ENCODE results near the gene TRAPPC13.
"Not testable (repeated sequence)": the region's sequence is repeated elsewhere in the genome, so short reads cannot be mapped to it uniquely, and the experiment has no call there.

Gene TRAPPC13

DNA sequence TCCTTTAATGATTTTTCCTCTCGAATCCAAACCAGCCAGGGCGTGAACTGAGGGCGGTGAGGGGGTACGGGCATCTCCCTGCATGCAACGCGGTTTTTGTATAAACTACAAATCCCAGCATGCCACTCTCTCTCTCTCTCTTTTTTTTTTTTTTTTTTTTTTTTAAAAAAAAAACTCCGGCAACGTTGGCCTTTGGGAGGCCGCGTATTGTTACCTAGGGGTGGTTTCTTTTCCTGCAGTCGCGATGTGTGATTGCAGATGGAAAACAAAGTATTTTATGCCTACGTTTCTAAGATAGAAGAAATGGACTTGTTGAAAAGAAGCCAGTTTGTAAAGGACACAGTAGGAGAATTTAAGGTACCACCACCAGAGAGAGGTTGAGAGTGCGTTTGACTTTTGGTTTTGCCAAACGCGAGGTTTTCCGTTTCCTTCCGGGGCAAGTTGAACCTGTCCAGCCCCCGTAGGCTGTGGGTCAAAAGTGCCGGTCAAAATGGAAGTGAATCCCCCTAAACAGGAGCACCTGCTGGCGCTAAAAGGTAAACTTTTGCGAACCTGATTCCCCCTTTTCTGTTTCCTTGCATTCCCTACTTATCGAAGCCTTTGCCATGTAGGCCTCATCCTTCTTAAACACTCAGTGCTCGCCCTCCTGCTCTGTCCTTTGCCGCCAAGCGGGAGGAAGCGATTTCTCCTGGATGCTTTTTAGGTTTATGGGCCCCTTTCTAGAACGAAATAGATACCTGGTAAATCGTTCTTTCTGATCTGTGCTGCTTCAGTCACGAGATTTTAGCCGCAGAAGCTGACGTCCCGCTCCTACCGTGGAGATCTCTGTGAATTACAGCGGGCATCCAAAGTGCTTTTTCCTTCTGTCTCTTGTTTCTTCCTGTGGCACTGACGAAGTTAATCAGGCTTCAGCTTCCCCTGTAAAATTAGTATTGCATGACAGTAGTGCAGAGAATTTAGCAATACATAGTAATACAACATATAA lies at the start of gene TRAPPC13, which contains the start of gene SHLD3:
Gene TRAPPC13, plus strand, starts transcription at position 457 of the 985 bp plus-strand sequence. Its CDS starts 34 bp downstream, at position 491.
Gene SHLD3, plus strand, starts transcription at position 457 of the 985 bp plus-strand sequence. CDS start 4,561 bp downstream, outside the sequence.
- peak; percentile 93 for DNase-seq

DNA sequence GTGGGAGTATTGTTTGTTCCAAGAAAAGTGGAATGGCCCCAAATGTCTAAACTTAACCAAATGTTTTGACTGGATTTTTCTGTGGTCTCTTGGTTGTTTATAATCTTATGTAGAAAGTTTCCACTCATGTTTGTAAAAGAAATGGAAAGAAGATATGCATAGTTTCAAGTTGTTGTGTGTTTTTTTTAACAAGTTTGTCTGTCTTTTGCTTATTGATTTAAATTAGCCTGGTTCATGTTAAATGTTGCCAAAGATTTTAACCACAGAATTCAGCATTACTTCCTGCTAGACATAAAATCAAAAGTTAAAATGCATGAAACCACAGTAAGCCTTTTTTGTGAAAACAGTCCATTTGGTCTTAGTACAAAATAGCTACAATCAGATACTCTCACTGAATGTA lies 47.7 kb upstream of the TRAPPC13 start:
- DNase-seq: no peak

DNA sequence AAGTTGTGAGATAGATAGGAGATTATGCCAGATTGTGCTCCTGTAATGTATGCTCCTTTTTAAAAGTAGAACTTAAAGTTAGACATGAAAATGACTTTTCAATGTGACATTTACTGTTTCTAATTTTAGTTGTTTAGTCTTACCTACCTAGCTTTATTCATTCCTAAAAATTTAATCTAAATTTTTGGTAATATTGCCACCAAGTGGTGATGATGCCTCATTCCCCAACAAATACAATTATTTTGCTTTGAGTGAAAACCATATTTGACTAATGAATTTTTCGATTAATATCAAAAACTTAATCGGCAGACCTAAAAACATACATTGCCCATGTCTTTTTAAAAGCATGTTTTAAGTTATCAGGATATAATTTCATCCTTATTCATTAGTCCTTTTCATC lies 36.1 kb upstream of the TRAPPC13 start:
- no peak for DNase-seq

DNA sequence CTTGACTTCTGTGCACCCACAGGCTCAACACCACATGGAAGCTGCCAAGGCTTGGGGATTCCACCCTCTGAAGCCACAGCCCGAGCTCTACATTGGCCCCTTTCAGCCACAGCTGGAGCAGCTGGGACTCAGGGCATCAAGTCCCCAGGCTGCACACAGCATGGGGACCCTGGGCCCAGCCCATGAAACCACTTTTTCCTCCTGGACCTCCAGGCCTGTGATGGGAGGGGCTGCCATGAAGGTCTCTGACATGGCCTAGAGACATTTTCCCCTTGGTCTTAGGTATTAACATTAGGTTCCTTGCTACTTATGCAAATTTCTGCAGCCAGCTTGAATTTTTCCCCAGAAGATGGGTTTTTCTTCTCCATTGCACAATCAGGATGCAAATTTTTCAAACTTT lies 23.1 kb upstream of the TRAPPC13 start:
- not testable (repeated sequence) for DNase-seq

GRCh38 chr5:65611524-65611923 lies 13.3 kb upstream of the TRAPPC13 start:
- DNase-seq: no peak

DNA sequence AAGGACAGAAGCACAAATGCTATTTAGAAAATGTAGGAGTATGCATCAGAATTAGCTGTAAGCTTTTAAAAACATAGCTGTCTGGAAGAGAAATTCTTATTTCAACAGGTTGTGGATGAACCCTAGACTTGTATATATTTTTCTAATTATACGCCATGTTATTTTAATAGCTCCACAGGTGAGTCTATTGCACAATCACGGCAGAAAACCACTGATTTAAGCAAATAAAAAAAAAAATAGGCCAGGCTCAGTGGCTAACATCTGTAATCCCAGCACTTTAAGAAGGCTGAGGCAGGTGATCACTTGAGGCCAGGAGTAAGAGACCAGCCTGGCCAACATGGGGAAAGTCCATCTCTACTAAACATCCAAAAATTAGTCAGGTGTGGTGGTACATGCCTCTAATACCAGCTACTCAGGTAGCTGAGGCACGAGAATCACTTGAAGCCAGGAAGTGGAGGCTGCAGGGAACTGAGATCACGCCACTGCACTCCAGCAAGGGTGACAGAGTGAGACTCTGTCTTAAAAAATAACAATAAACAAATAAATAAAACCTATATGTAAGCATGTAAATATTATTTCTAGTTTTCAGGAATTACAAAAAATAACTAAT lies 12.4 kb upstream of the TRAPPC13 start:
- DNase-seq: no peak

- no peak for DNase-seq
Measured at GRCh38 chr5:65620021-65620420, 4.8 kb upstream of the TRAPPC13 start.

DNA sequence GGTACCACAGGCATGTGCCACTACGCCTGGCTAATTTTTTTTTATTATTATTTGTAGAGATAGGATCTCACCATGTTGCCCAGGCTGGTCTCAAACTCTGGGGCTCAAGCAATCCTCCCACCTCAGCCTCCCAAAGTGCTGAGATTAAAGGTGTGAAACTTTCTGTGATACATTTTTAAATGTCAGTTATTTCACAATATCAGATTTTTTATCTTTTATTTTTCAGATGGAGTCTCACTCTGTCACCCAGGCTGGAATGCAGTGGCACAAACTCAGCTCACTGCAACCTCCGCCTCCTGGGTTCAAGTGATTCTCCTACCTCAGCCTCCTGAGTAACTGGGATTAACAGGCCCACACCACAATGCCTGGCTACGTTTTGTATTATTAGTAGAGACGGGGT lies 2.9 kb upstream of the TRAPPC13 start:
- DNase-seq: not testable (repeated sequence)

GRCh38 chr5:65623482-65623881 lies 1.3 kb upstream of the TRAPPC13 start:
- no peak for DNase-seq

DNA sequence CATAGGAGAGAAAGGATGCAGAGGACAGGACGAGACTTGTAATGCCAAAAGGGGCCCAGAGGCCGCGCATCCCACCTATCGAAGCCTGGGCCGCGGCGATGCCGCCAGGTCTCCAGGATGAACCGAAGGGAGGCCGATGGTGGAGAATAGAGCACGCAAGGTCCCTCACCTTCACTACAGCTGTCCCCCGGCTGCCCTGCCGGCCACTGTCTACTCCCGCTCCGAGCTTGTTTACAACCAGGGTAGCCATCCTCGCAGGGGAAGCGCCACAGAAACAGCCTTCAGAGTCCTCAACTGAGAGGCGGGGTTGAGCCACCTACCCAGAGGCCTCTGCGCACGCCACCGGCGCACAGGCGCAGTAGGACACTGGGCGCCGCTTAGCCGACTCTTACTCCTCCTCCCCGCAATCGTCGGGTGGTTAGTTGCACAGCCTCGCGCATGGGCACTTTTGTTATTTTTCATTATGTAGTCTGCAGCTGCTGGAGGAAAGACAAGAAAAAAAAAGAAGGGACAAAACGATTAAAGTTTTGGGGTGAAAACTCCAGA lies 729 bp upstream of the TRAPPC13 start, which contains the start of gene TRIM23:
Gene TRIM23, minus strand, starts transcription at position 309 of the 546 bp plus-strand sequence. Its CDS starts 59 bp downstream, at position 250.
- DNase-seq: peak; percentile 94

DNA sequence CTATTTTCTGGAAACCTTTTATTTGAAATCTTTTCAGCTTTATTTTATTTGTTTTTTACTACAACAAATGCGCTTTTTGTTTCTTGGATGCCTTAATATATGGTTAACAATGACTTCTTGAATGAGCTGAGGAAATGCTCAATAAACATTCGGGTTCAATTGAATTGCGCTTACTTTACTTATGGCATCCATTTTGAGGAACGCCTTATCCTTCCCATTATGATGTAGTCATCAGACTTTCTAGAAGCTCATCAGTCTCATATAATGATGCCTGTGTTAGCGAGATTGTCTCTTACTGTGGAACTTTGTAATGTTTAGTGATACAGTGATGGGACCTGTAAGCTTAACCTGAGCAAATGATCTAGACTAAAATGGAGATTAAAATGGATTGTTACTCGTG lies 916 bp downstream of the TRAPPC13 start:
- DNase-seq: no peak

DNA sequence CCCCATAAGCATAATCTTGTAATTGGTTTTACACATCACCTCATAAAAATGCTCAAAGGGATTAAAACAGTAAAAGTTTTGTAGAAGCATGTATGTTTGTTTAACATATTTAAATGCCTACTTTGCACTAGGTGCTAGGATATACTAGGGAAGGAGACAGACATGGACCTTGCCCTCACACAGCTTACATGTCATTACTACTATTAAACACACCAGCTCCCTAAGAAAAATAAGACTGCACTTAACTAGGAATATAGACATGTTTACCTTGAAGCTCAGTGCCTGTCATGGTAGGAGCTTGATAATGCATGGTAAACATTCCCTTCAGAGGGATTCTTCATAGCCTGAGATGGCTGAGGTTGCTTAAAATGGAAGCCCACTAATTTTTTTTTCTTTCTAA lies 6.2 kb downstream of the TRAPPC13 start:
- no peak for DNase-seq

- no peak for DNase-seq
Measured at GRCh38 chr5:65640240-65640639, 15.4 kb downstream of the TRAPPC13 start.

DNA sequence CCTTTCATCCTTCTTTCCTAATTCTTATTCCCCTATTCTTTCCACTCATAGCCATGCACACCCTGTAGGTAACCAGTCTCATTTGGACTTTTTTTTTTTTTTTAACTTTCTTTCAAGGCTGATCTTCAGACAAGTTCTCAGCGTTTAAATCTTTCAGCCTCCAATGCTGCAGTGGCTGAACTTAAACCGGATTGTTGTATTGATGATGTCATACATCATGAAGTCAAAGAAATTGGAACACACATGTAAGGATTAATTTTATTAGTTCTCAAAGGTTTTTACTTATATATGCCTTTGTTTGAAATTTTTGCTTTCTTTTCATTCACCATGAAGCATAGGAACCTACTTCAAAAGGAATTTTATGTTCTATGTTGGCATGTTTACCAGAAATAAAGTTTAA lies 22.1 kb downstream of the TRAPPC13 start:
- no peak for DNase-seq

DNA sequence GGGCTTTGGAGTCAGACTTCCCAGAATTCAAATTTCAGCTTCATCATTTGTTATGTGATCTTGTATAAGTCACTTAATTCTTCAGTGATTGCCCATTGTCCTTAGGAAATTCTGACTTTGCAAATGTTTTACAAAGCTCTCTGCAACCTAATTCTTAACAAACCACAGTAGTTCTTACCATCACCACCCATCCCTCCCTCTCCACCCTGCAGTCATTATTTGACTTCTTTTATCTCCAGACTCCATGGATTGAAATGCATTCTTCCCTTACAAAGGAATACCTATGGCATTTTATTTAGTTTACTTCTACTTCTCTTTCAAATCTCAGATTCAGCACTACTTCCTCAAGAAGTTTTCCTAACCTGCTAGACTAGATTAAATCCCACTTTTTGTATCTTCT lies 23.1 kb downstream of the TRAPPC13 start:
- DNase-seq: no peak

- DNase-seq: no peak
Measured at GRCh38 chr5:65651144-65651543, 26.3 kb downstream of the TRAPPC13 start.

DNA sequence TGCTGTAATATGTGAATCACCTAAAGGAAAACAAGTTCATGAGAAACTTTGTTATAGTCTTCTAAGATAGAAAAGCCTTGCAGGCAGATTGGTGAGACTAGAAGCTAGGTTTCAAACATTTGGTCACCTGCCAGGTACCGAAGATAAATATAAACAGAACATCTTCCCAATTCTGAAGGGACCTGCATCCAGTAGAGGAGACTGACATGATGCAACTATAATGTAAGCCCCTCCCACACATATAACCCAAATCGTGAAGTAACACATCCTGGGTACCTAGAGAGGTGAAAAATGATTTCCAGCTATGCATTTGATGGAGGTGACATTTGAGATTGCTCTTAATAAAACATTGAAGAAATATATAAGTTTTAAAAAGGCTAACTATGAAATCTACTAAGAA lies 29.9 kb downstream of the TRAPPC13 start:
- no peak for DNase-seq

DNA sequence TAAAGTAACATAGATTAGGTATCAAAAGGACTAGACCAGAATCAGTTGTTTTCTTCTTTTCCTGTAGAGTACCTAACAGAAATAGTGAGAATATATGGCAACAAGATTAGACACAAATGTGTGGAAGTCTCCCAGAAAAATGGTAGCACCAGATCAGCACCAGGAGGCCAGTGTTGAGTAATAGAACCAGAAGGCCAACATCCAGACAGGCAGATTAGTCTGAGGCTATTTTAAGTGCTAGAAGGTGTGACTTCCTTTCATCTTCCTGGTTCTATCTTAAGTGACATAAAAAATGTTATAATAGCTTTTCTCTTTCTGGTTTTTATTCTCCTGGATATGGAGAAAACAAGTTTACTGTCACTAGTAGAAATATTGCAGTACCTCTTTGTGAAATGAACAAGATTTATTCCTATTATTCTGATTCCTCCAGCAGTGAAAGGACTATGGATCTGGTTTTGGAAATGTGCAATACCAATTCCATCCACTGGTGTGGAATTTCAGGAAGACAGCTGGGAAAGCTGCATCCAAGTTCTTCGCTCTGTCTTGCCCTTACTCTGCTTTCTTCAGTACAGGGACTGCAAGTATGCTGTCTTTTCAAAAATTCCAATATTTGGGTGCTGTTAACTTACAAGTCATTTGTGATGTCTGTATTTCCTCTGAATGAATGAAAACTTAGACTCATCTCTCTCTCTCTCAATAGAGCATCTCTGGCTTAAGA lies 39.1 kb downstream of the TRAPPC13 start:
- DNase-seq: no peak

DNA sequence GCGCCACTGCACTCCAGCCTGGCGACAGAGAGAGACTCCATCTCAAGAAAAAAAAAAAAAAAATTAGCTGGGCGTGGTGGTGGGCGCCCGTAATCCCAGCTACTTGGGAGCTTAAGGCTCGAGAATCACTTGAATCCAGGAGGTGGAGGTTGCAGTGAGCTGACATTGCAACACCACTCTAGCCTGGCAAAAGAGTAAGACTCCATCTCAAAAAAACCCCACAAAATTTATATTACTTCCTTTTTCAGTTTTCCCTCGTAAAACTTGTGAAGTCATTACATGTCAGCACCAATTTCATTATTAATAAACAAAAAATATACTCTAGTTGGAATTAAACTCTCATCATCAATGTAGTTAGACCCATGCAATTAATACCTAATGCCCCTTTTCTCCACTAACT lies 43.9 kb downstream of the TRAPPC13 start:
- DNase-seq: no peak

GRCh38 chr5:65672796-65673195 lies 48.0 kb downstream of the TRAPPC13 start:
- DNase-seq: no peak

GRCh38 chr5:65674749-65675148 lies 49.9 kb downstream of the TRAPPC13 start:
- DNase-seq: no peak

DNA sequence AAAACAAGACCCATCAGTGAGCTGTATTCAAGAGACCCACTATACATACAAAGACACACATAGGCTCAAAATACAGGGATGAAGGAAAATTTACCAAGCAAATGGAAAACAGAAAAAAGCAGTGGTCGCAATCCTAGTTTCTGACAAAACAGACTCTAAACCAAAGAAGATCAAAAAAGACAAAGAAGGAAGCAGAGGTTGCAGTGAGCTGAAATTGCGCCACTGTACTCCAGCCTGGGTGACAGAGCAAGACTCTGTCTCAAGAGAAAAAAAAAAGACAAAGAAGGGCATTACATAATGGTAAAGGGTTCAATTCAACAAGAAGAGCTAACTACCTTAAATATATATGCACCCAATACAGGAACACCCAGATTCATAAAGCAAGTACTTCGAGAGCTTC lies 51.2 kb downstream of the TRAPPC13 start:
- DNase-seq: not testable (repeated sequence)

DNA sequence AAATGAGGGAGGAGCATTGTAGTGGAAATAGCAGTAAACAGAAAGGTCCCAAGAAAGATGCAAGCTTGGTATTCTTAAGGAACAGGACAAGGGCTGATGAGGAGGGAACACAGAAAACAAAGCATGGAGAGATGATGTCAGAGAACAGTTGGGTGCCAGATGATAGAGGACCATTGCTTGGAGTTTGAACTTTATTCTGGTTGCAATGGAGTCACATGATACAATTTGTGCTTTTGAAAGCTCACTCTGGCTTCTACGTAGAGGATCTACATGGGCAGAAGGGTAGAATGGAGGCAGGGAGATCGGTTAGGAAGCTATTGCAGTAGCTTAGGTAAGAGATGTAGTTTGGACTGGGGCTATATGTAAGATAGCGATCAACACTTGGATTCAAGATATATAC lies 57.3 kb downstream of the TRAPPC13 start:
- no peak for DNase-seq

All from CD4-positive, alpha-beta T cell treated with Interleukin-17A for 1 hour (primary cell).